B cell (primary cell): ENCODE data around the gene PRKAG2. TPM values are rescaled to one million over a fixed set of nuclear protein-coding genes. Genes with fewer than 3 reads are reported as not detected.

Source experiments
- ATAC-seq: fragments of 200-7000 bp; cut with Tn5 transposase; one replicate; pipeline ENCODE4 v1.10.0; 2021; ENCODE audit warnings: low read depth, mild to moderate bottlenecking, moderate number of reproducible peaks, moderate library complexity
- CTCF ChIA-PET: fragments of 350-600 bp; sonication (Branson Sonifier 250); formaldehyde crosslinking; loops from one replicate; lab custom pipeline; 2021; ENCODE audit warnings: antibody characterized with exemption, inconsistent platforms; lab: Charles Lee
- POLR2A ChIA-PET: fragments of 350-600 bp; sonication (Branson Sonifier 250); formaldehyde crosslinking; loops from one replicate; lab custom pipeline; 2021; ENCODE audit warnings: antibody characterized with exemption; lab: Charles Lee
- DNase-seq: peaks from one replicate; pipeline ENCODE4 v3.0.0; 2013
- H2AFZ ChIP-seq: 2 replicates; pipeline ENCODE4 v1.6.1; 2012; ENCODE audit warnings: mild to moderate bottlenecking, low read depth, low read length; ENCODE audit not compliant: insufficient read depth, poor library complexity, severe bottlenecking
- H3K27ac ChIP-seq, 2 donors: 1 replicate in 1 of 2; 2 replicates in 1 of 2; pipeline ENCODE4 v1.5.1; 2012 to 2013; ENCODE audit warnings: low read length in 2 of 2, mild to moderate bottlenecking in 2 of 2, moderate library complexity in 1 of 2
- H3K27me3 ChIP-seq, 4 experiments: fragments of 200-600 bp in 1 of 4; sonication (generic) in 1 of 4; replicated peaks in 1 of 4; 1 replicate in 2 of 4; 2 replicates in 2 of 4; pipeline versions ENCODE4 v1.6.1 to v1.7.0; 2013 to 2016; ENCODE audit warnings: low read length in 3 of 4, mild to moderate bottlenecking in 2 of 4, mixed read lengths in 1 of 4, moderate library complexity in 1 of 4; ENCODE audit not compliant: insufficient read depth in 4 of 4, control insufficient read depth in 3 of 4; ENCODE audit errors: control extremely low read depth in 1 of 4
- H3K36me3 ChIP-seq, 2 experiments: replicated peaks in 1 of 2; 1 replicate in 1 of 2; 2 replicates in 1 of 2; pipeline versions ENCODE4 v1.6.1 to v1.7.1; 2013; ENCODE audit warnings: low read length in 1 of 2; ENCODE audit not compliant: insufficient read depth in 2 of 2, control insufficient read depth in 1 of 2; ENCODE audit errors: control extremely low read depth in 1 of 2, extremely low read depth in 1 of 2
- H3K4me1 ChIP-seq, 2 donors: fragments of 200-600 bp in 1 of 2; sonication (generic) in 1 of 2; 1 replicate in 1 of 2; 2 replicates in 1 of 2; pipeline versions ENCODE4 v1.5.1 to v1.6.1; 2013 to 2017; ENCODE audit warnings: low read length in 2 of 2; ENCODE audit not compliant: control insufficient read depth in 2 of 2, insufficient read depth in 2 of 2
- H3K4me2 ChIP-seq: replicated peaks from 2 replicates; pipeline ENCODE3; 2012; ENCODE audit warnings: mild to moderate bottlenecking, low read depth, low read length; ENCODE audit not compliant: poor library complexity, severe bottlenecking
- H3K4me3 ChIP-seq, 5 experiments: fragments of 200-600 bp in 1 of 5; sonication (generic) in 1 of 5; 1 replicate in 3 of 5; 2 replicates in 2 of 5; pipeline versions ENCODE4 v1.5.1 to v1.7.0; 2011 to 2016; ENCODE audit warnings: low read length in 4 of 5, mild to moderate bottlenecking in 4 of 5, low read depth in 2 of 5, control low read depth in 1 of 5, moderate library complexity in 1 of 5; ENCODE audit not compliant: insufficient read depth in 1 of 5; ENCODE audit errors: control extremely low read depth in 1 of 5, extremely low read depth in 1 of 5
- H3K79me2 ChIP-seq: fragments of 200-600 bp; sonication (generic); one replicate; pipeline ENCODE4 v1.6.0; 2016; ENCODE audit warnings: low read length; ENCODE audit not compliant: control insufficient read depth, insufficient read depth
- H3K9ac ChIP-seq: fragments of 200-600 bp; sonication (generic); 2 replicates; pipeline ENCODE4 v1.6.1; 2017; ENCODE audit warnings: mild to moderate bottlenecking, low read length, moderate library complexity
- H3K9me3 ChIP-seq, 3 donors: one replicate each; pipeline versions ENCODE4 v1.6.1 to v1.7.1; 2013; ENCODE audit warnings: low read length in 2 of 3; ENCODE audit not compliant: control insufficient read depth in 2 of 3, insufficient read depth in 1 of 3; ENCODE audit errors: control extremely low read depth in 1 of 3
- H4K20me1 ChIP-seq: 2 replicates; pipeline ENCODE4 v1.6.0; 2012; ENCODE audit warnings: mild to moderate bottlenecking, low read length; ENCODE audit not compliant: insufficient read depth, control insufficient read depth, poor library complexity, severe bottlenecking
- H3K27ac Mint-ChIP-seq: one replicate; pipeline ENCODE4 v1.8.0; 2021; ENCODE audit warnings: mixed read lengths
- H3K27me3 Mint-ChIP-seq: one replicate; pipeline ENCODE4 v1.8.0; 2021; ENCODE audit warnings: mixed read lengths
- H3K4me1 Mint-ChIP-seq: one replicate; pipeline ENCODE4 v1.8.0; 2021; ENCODE audit warnings: mixed read lengths
- H3K4me3 Mint-ChIP-seq: one replicate; pipeline ENCODE4 v1.8.0; 2021; ENCODE audit warnings: mixed read lengths
- H3K9me3 Mint-ChIP-seq: one replicate; pipeline ENCODE4 v1.8.0; 2022; ENCODE audit warnings: mixed read lengths; ENCODE audit not compliant: insufficient read depth
- CTCF ChIP-seq: fragments of 200-600 bp; IDR thresholded peaks from one replicate; pipeline ENCODE4 v1.8.0; 2022; ENCODE audit warnings: antibody characterized with exemption, mild to moderate bottlenecking
- EZH2 ChIP-seq: IDR thresholded peaks from 2 replicates; pipeline ENCODE4 v1.6.1; 2012; ENCODE audit warnings: borderline replicate concordance, low read depth, mild to moderate bottlenecking, moderate library complexity, low read length; ENCODE audit not compliant: insufficient read depth, poor library complexity, severe bottlenecking
- WGBS: methylation state at CpG from one replicate; pipeline ENCODE4 v1.1.5; 2013; ENCODE audit warnings: missing lambda C conversion rate; ENCODE audit not compliant: insufficient coverage; 5-methylcytosine and 5-hydroxymethylcytosine counted together
- intact Hi-C: fragments of 100-400 bp; cut with micrococcal nuclease; formaldehyde crosslinking; loops from one replicate; pipeline ENCODE4 v1.10.0; 2022
- polyA plus RNA-seq: library from polyadenylated mRNA; depleted of rRNA; stranded (reverse); fragments of >200 nt; gene quantifications from 2 replicates; pipeline ENCODE4 v1.2.3, GENCODE V29; 2012
- total RNA-seq, 2 donors: library from RNA; stranded (reverse); fragments of 120-200 nt in 1 of 2; gene quantifications; 1 replicate in 1 of 2; 2 replicates in 1 of 2; pipeline versions ENCODE4 v1.2.3 to v1.2.4, GENCODE V29; 2013 to 2022

Gene PRKAG2
- total and polyA plus RNA-seq, 2 donors (not counting 1 experiment from before 2014, with no cell fraction given): 22.1 to 56.3 TPM

GRCh38 chr7:151900591-151900985 is 23.7 kb upstream of the PRKAG2 start:
- Histone ChIP-seq H3K27ac (no peak overlapping the region), H3K79me2 (no peaks in the 10 kb centered on the region), H3K4me1 (no peaks in the 10 kb centered on the region), H3K36me3 (no peaks in the 10 kb centered on the region), H4K20me1 (no peaks in the 10 kb centered on the region), H3K9ac (no peak overlapping the region), H3K4me2 (no peak overlapping the region), H3K27me3 (peaks cover 0 to 25% (median 0%) of the 10 kb centered on the region in 4 experiments), H2AFZ (no peak overlapping the region), H3K4me3 (no peak overlapping the region), H3K9me3 (no peaks in the 10 kb centered on the region)
- ATAC-seq (no peak), DNase-seq (no peak)
- Mint-ChIP-seq H3K27ac (no peak overlapping the region), H3K4me1 (no peaks in the 10 kb centered on the region), H3K4me3 (no peak overlapping the region), H3K9me3 (no peaks in the 10 kb centered on the region), H3K27me3 (peaks cover 40% of the 10 kb centered on the region)
- ChIA-PET CTCF (no interaction called here), POLR2A (no interaction called here)
- intact Hi-C loops: no loop called here
- TF ChIP-seq CTCF (no peak), EZH2 (no peak)
- 83% methylated on average over 5 of the region's 5 CpGs for WGBS

GRCh38 chr7:151899513-151900360 is 22.8 kb upstream of the PRKAG2 start:
- intact Hi-C loops: no loop called here
- TF ChIP-seq CTCF (no peak), EZH2 (no peak)
- H3K9ac ChIP-seq: no peak overlapping the region
- H3K27ac Mint-ChIP-seq: peak overlapping the region; percentile 22
- H4K20me1 ChIP-seq: no peaks in the 10 kb centered on the region
- ChIA-PET POLR2A (no interaction called here), CTCF (no interaction called here)
- no peak overlapping the region for H3K27ac ChIP-seq
- H3K27me3 Mint-ChIP-seq: peaks cover 38% of the 10 kb centered on the region
- no peak overlapping the region for H3K4me3 ChIP-seq
- H3K4me2 ChIP-seq: no peak overlapping the region
- H3K9me3 ChIP-seq: no peaks in the 10 kb centered on the region
- no peak overlapping the region for H2AFZ ChIP-seq
- WGBS: 97% methylated on average over 15 of the region's 18 CpGs
- no peak overlapping the region for H3K4me3 Mint-ChIP-seq
- H3K79me2 ChIP-seq: no peaks in the 10 kb centered on the region
- no peak for ATAC-seq
- H3K4me1 ChIP-seq: no peaks in the 10 kb centered on the region
- peaks cover 0 to 21% (median 0%) of the 10 kb centered on the region in 4 experiments for H3K27me3 ChIP-seq
- no peaks in the 10 kb centered on the region for H3K4me1 Mint-ChIP-seq
- no peak for DNase-seq
- H3K36me3 ChIP-seq: no peaks in the 10 kb centered on the region
- no peaks in the 10 kb centered on the region for H3K9me3 Mint-ChIP-seq
